Tongue (tissue), 2 donors: Measurements from ENCODE around the gene RAN. TPM values are rescaled to one million over a fixed set of nuclear protein-coding genes. Genes with fewer than 3 reads are reported as not detected.

Experiments
- small RNA-seq: library from RNA; depleted of rRNA; stranded (forward); fragments of <200 nt; gene quantifications from one replicate; pipeline ENCODE3, GENCODE V24; 2014; ENCODE audit warnings: low replicate concordance
- total RNA-seq: library from RNA; depleted of rRNA; stranded (reverse); fragments of >200 nt; gene quantifications from one replicate; pipeline ENCODE4 v1.2.3, GENCODE V29; 2014

RAN gene
- total RNA-seq, 1 donor from 2014 or later: 195 TPM

Small RNA genes within 50 kb of the gene (small RNA-seq; reads per million reads assigned to genes)
- gene RF00019: not detected
- gene RNU6-1077P: not detected

Other genes with a start within 250 kb of the RAN start
- gene RIMBP2, start 155.8 kb upstream of the RAN start, total RNA-seq: 0.62 TPM
- 19.7 TPM for gene STX2, start 32.8 kb upstream of the RAN start, total RNA-seq
- 16.4 TPM for gene ADGRD1, start 81.8 kb downstream of the RAN start, total RNA-seq